ENCODE measurements around the gene CLIC6.
A peak's percentile ranks its signal among the peaks of the same experiment; 100 is the strongest.

Gene CLIC6

GRCh38 chr21:34745557-34746255, 76.9 kb downstream of the CLIC6 start (continued):
- TF ChIP-seq ZSCAN4 (tag by site-specific recombination; IDR thresholded peaks at IDR 0.05) (peak; percentile 61; the same call in 1 of the 2 replicates), ZNF426 (tag by site-specific recombination; IDR thresholded peaks at IDR 0.05) (no peak), ZNF654 (tag by site-specific recombination; IDR thresholded peaks at IDR 0.05; ENCODE audit: low read depth) (peak; percentile 88), ZNF548 (tag by site-specific recombination; IDR thresholded peaks at IDR 0.05) (no peak), SCRT2 (tag by site-specific recombination; IDR thresholded peaks at IDR 0.05) (no peak), ZNF513 (tag by site-specific recombination; IDR thresholded peaks at IDR 0.05) (no peak), KLF8 (tag by site-specific recombination; IDR thresholded peaks at IDR 0.05) (peak; percentile 58; the same call in 1 of the 2 replicates), ZNF677 (tag by site-specific recombination; IDR thresholded peaks at IDR 0.05) (no peak), ZNF600 (tag by site-specific recombination; IDR thresholded peaks at IDR 0.05) (no peak; the same call in 1 of the 2 replicates), SP2 (tag by site-specific recombination; IDR thresholded peaks at IDR 0.05) (0 out of 2 replicates have a peak, but pooled peaks have one; percentile 18), ZNF133 (tag by site-specific recombination; IDR thresholded peaks at IDR 0.05) (no peak), MEIS1 (CRISPR knock-in tag; IDR thresholded peaks at IDR 0.05; ENCODE audit: borderline replicate concordance) (no peak), ZNF768 (tag by site-specific recombination; IDR thresholded peaks at IDR 0.05) (no peak), BCL11A (tag by site-specific recombination; IDR thresholded peaks at IDR 0.05; ENCODE audit: low read depth) (no peak), ZNF777 (tag by site-specific recombination; IDR thresholded peaks at IDR 0.05; ENCODE audit: borderline replicate concordance) (no peak), ZNF621 (tag by site-specific recombination; IDR thresholded peaks at IDR 0.05) (no peak), SP7 (tag by site-specific recombination; IDR thresholded peaks at IDR 0.05) (peak; percentile 43), ZNF280D (tag by site-specific recombination; IDR thresholded peaks at IDR 0.05) (no peak), ZNF561 (tag by site-specific recombination; IDR thresholded peaks at IDR 0.05; ENCODE audit: borderline replicate concordance) (0 out of 2 replicates have a peak, but pooled peaks have one; percentile 43), ZBTB48 (tag by site-specific recombination; IDR thresholded peaks at IDR 0.05) (0 out of 2 replicates have a peak, but pooled peaks have one; percentile 28), ZEB2 (tag by site-specific recombination; IDR thresholded peaks at IDR 0.05) (peak; percentile 51; the same call in 1 of the 2 replicates), ZSCAN18 (tag by site-specific recombination; IDR thresholded peaks at IDR 0.05) (no peak), YY1 (tag by site-specific recombination; IDR thresholded peaks at IDR 0.05) (no peak), SCRT1 (tag by site-specific recombination; IDR thresholded peaks at IDR 0.05; ENCODE audit: borderline replicate concordance) (no peak), ZNF140 (tag by site-specific recombination; IDR thresholded peaks at IDR 0.05) (no peak; the same call in 1 of the 2 replicates), ZNF138 (tag by site-specific recombination; IDR thresholded peaks at IDR 0.05; ENCODE audit: borderline replicate concordance) (no peak), ZBTB17 (tag by site-specific recombination; IDR thresholded peaks at IDR 0.05) (peak; percentile 43; the same call in 1 of the 2 replicates), CTCF (tag by site-specific recombination; IDR thresholded peaks at IDR 0.05) (peak; percentile 69; the same call in 1 of the 2 replicates), ZNF830 (tag by site-specific recombination; IDR thresholded peaks at IDR 0.05; ENCODE audit: low read depth) (no peak), ZNF394 (tag by site-specific recombination; IDR thresholded peaks at IDR 0.05; ENCODE audit: borderline replicate concordance) (peak; percentile 39; the same call in 1 of the 2 replicates)

Measured in HEK293 (cell line).